Naive thymus-derived CD8-positive, alpha-beta T cell (primary cell): ENCODE results near the gene SLC22A31. TPM values are rescaled to one million over a fixed set of nuclear protein-coding genes. Genes with fewer than 3 reads are reported as not detected.

Source experiments
- ATAC-seq, 2 donors: fragments of 150-1000 bp; cut with Tn5 transposase in 1 of 2; sonication (Bioruptor Pico), chemical (Tn5 transposase) in 1 of 2; 1 replicate in 1 of 2; 2 replicates in 1 of 2; pipeline ENCODE4 v1.10.0; 2021; ENCODE audit warnings: mild to moderate bottlenecking in 2 of 2, moderate library complexity in 2 of 2
- POLR2A ChIA-PET: fragments of 350-600 bp; sonication (Branson Sonifier 250); formaldehyde crosslinking; loops from one replicate; lab custom pipeline; 2021; ENCODE audit warnings: antibody characterized with exemption; lab: Charles Lee
- DNase-seq, 10 donors: peaks; one replicate each; pipeline versions ENCODE4 v3.0.0 to v3.0.0-alpha.2; 2020 to 2022
- H3K27ac Mint-ChIP-seq, 10 donors: one replicate each; pipeline ENCODE4 v1.8.0; 2020 to 2022; ENCODE audit warnings: mild to moderate bottlenecking in 10 of 10, mixed read lengths in 10 of 10, moderate library complexity in 4 of 10, inconsistent platforms in 1 of 10
- H3K27me3 Mint-ChIP-seq, 5 donors: one replicate each; pipeline ENCODE4 v1.8.0; 2021 to 2022; ENCODE audit warnings: mixed read lengths in 5 of 5
- H3K36me3 Mint-ChIP-seq, 3 donors: one replicate each; pipeline ENCODE4 v1.8.0; 2020 to 2022; ENCODE audit warnings: mixed read lengths in 3 of 3, mild to moderate bottlenecking in 2 of 3, inconsistent platforms in 1 of 3
- H3K4me1 Mint-ChIP-seq, 4 donors: one replicate each; pipeline ENCODE4 v1.8.0; 2021 to 2022; ENCODE audit warnings: mixed read lengths in 4 of 4
- H3K4me3 Mint-ChIP-seq, 10 donors: one replicate each; pipeline ENCODE4 v1.8.0; 2020 to 2022; ENCODE audit warnings: mild to moderate bottlenecking in 10 of 10, mixed read lengths in 10 of 10, moderate library complexity in 6 of 10, inconsistent platforms in 1 of 10
- H3K9me3 Mint-ChIP-seq, 9 donors: one replicate each; pipeline ENCODE4 v1.8.0; 2020 to 2022; ENCODE audit warnings: mixed read lengths in 9 of 9, mild to moderate bottlenecking in 3 of 9, inconsistent platforms in 1 of 9, moderate library complexity in 1 of 9
- polyA plus RNA-seq, 3 donors: library from polyadenylated mRNA; unstranded; fragments of 300-500 nt; fragmentation: Illumina TruSeq; gene quantifications; one replicate each; pipeline ENCODE4 v1.2.3, GENCODE V29; 2021
- total RNA-seq, 8 experiments: library from RNA in 2 of 8; stranded (reverse) in 2 of 8; gene quantifications; one replicate each; pipeline ENCODE4 v1.2.3 and lab custom pipeline; 2021 to 2026

The SLC22A31 gene
- total and polyA plus RNA-seq, 5 experiments from 2014 or later = not detected

GRCh38 chr16:89210904-89211515, 10.7 kb upstream of the SLC22A31 start:
- no peak overlapping the region for H3K4me3 Mint-ChIP-seq
- no peak overlapping the region for H3K27ac Mint-ChIP-seq
- H3K27me3 Mint-ChIP-seq = peaks cover 10 to 30% (median 20%) of the 10 kb centered on the region in 5 donors
- H3K4me1 Mint-ChIP-seq = peaks cover 0 to 10% (median 3%) of the 10 kb centered on the region in 4 donors
- H3K36me3 Mint-ChIP-seq = no peaks in the 10 kb centered on the region
- POLR2A ChIA-PET = no interaction called here
- DNase-seq = no peak
- ATAC-seq = no peak
- H3K9me3 Mint-ChIP-seq = no peaks in the 10 kb centered on the region

- H3K27ac Mint-ChIP-seq = no peak overlapping the region
- no peak for DNase-seq
- no peak overlapping the region for H3K4me3 Mint-ChIP-seq
- POLR2A ChIA-PET = no interaction called here
- H3K9me3 Mint-ChIP-seq = no peaks in the 10 kb centered on the region
- peaks cover 0 to 6% (median 3%) of the 10 kb centered on the region in 4 donors for H3K4me1 Mint-ChIP-seq
- H3K27me3 Mint-ChIP-seq = peaks cover 10 to 33% (median 20%) of the 10 kb centered on the region in 5 donors
- H3K36me3 Mint-ChIP-seq = no peaks in the 10 kb centered on the region
- ATAC-seq = no peak
Observed at GRCh38 chr16:89210165-89210903, 10.0 kb upstream of the SLC22A31 start.

GRCh38 chr16:89209522-89210044, 9.2 kb upstream of the SLC22A31 start:
- H3K4me1 Mint-ChIP-seq = no peaks in the 10 kb centered on the region
- no peaks in the 10 kb centered on the region for H3K9me3 Mint-ChIP-seq
- no peak overlapping the region for H3K27ac Mint-ChIP-seq
- ATAC-seq = no peak
- no peak overlapping the region for H3K4me3 Mint-ChIP-seq
- H3K27me3 Mint-ChIP-seq = peaks cover 13 to 39% (median 23%) of the 10 kb centered on the region in 5 donors
- POLR2A ChIA-PET = no interaction called here
- DNase-seq = no peak
- H3K36me3 Mint-ChIP-seq = no peaks in the 10 kb centered on the region

- ATAC-seq (no peak), DNase-seq (no peak)
- H3K27me3 Mint-ChIP-seq = peaks cover 25 to 55% (median 38%) of the 10 kb centered on the region in 5 donors
- POLR2A ChIA-PET = interaction anchor here (1.8 kb wide), 1 partner anchor 9 kb away, joined by 4 read pairs; the partner anchor contains the start of gene ZNF778
- H3K4me1 Mint-ChIP-seq = peaks cover 0 to 3% (median 1%) of the 10 kb centered on the region in 4 donors
- no peak overlapping the region for H3K4me3 Mint-ChIP-seq
- H3K9me3 Mint-ChIP-seq = peaks cover 0 to 1% (median 0%) of the 10 kb centered on the region in 9 donors
- H3K36me3 Mint-ChIP-seq = peaks cover 0 to 4% (median 0%) of the 10 kb centered on the region in 3 donors
- no peak overlapping the region for H3K27ac Mint-ChIP-seq
Observed at GRCh38 chr16:89207993-89208392, 7.7 kb upstream of the SLC22A31 start.

- H3K27ac Mint-ChIP-seq = peak overlapping the region in 3 of 10 donors; percentile 57 to 84 (median 73)
- H3K4me1 Mint-ChIP-seq = peaks cover 0 to 18% (median 14%) of the 10 kb centered on the region in 4 donors
- peaks cover 0 to 5% (median 0%) of the 10 kb centered on the region in 3 donors for H3K36me3 Mint-ChIP-seq
- POLR2A ChIA-PET = no interaction called here
- H3K27me3 Mint-ChIP-seq = peaks cover 25 to 68% (median 39%) of the 10 kb centered on the region in 5 donors
- DNase-seq = no peak
- peak overlapping the region; percentile 48 to 82 (median 72) for H3K4me3 Mint-ChIP-seq
- peak; percentile 6 to 17 for ATAC-seq
- H3K9me3 Mint-ChIP-seq = peaks cover 0 to 4% (median 0%) of the 10 kb centered on the region in 9 donors
Observed at GRCh38 chr16:89202422-89203215, 2.3 kb upstream of the SLC22A31 start.

GRCh38 chr16:89201439-89202377, 1.4 kb upstream of the SLC22A31 start:
- Mint-ChIP-seq H3K36me3 (peaks cover 0 to 5% (median 0%) of the 10 kb centered on the region in 3 donors), H3K4me3 (peak overlapping the region; percentile 43 to 82 (median 72)), H3K9me3 (peaks cover 0 to 4% (median 0%) of the 10 kb centered on the region in 9 donors), H3K4me1 (peaks cover 0 to 18% (median 14%) of the 10 kb centered on the region in 4 donors), H3K27me3 (peaks cover 22 to 62% (median 35%) of the 10 kb centered on the region in 5 donors), H3K27ac (peak overlapping the region in 2 of 10 donors; percentile 57 to 73)
- DNase-seq (peak; percentile 42 to 88 (median 76)), ATAC-seq (peak; percentile 83 to 88)
- POLR2A ChIA-PET = interaction anchor here (1.0 kb wide), 1 partner anchor 31 kb away, joined by 4 read pairs; no protein-coding TSS in a partner anchor

- ATAC-seq = peak; percentile 1 to 24
- peak overlapping the region in 1 of 10 donors; percentile 1 for H3K27ac Mint-ChIP-seq
- POLR2A ChIA-PET = interaction anchor here (1.0 kb wide), 1 partner anchor 30 kb away, joined by 4 read pairs; no protein-coding TSS in a partner anchor
- H3K27me3 Mint-ChIP-seq = peaks cover 18 to 55% (median 33%) of the 10 kb centered on the region in 5 donors
- H3K9me3 Mint-ChIP-seq = peaks cover 0 to 4% (median 0%) of the 10 kb centered on the region in 9 donors
- H3K4me1 Mint-ChIP-seq = peaks cover 0 to 18% (median 14%) of the 10 kb centered on the region in 4 donors
- peaks cover 0 to 5% (median 0%) of the 10 kb centered on the region in 3 donors for H3K36me3 Mint-ChIP-seq
- DNase-seq = no peak
- H3K4me3 Mint-ChIP-seq = peak overlapping the region in 9 of 10 donors; percentile 24 to 71 (median 58)
Observed at GRCh38 chr16:89200850-89201411, 594 bp upstream of the SLC22A31 start.

- POLR2A ChIA-PET = interaction anchor here (0.6 kb wide), 2 partner anchors 298 to 586 kb away, joined by 3 to 6 read pairs; no protein-coding TSS in a partner anchor
- H3K36me3 Mint-ChIP-seq = peaks cover 0 to 5% (median 0%) of the 10 kb centered on the region in 3 donors
- ATAC-seq (no peak), DNase-seq (no peak)
- peaks cover 0 to 18% (median 14%) of the 10 kb centered on the region in 4 donors for H3K4me1 Mint-ChIP-seq
- H3K27ac Mint-ChIP-seq = peak overlapping the region in 1 of 10 donors; percentile 18
- peaks cover 18 to 45% (median 29%) of the 10 kb centered on the region in 5 donors for H3K27me3 Mint-ChIP-seq
- peak overlapping the region in 2 of 10 donors; percentile 31 to 56 for H3K4me3 Mint-ChIP-seq
- peaks cover 0 to 4% (median 0%) of the 10 kb centered on the region in 9 donors for H3K9me3 Mint-ChIP-seq
Observed at GRCh38 chr16:89199241-89200123, 855 bp downstream of the SLC22A31 start.

GRCh38 chr16:89198417-89199240, 1.7 kb downstream of the SLC22A31 start:
- Mint-ChIP-seq H3K36me3 (peaks cover 0 to 5% (median 0%) of the 10 kb centered on the region in 3 donors), H3K9me3 (peaks cover 0 to 4% (median 0%) of the 10 kb centered on the region in 9 donors), H3K27me3 (peaks cover 11 to 37% (median 21%) of the 10 kb centered on the region in 5 donors), H3K4me3 (no peak overlapping the region), H3K27ac (no peak overlapping the region), H3K4me1 (peaks cover 0 to 18% (median 14%) of the 10 kb centered on the region in 4 donors)
- DNase-seq = no peak
- ATAC-seq = no peak
- POLR2A ChIA-PET = no interaction called here
